Measurements from ENCODE around the gene FARP2. TPM values are rescaled to one million over a fixed set of nuclear protein-coding genes. Genes with fewer than 3 reads are reported as not detected.

FARP2 gene
- total and polyA plus RNA-seq, 10 of the 15 experiments (the other 5 are each of a cell fraction or from before 2014, with no cell fraction given): 5.5 to 67.5 (median 36.8) TPM

GRCh38 chr2:241454837-241455485, 98.9 kb downstream of the FARP2 start:
- WGBS (ENCODE audit: insufficient coverage, insufficient replicate concordance, low lambda C conversion rate, missing lambda C conversion rate): 70% methylated on average over 3 of the region's 3 CpGs
- POLR2A ChIA-PET: no interaction called here
- ATAC-seq: no peak
- TF ChIP-seq MAX (IDR thresholded peaks at IDR 0.05; ENCODE audit: low read depth, low read length): no peak
- TF ChIP-seq TCF7 (IDR thresholded peaks at IDR 0.05; ENCODE audit: borderline replicate concordance): no peak
- TF ChIP-seq NFXL1 (IDR thresholded peaks at IDR 0.05; ENCODE audit: borderline replicate concordance): no peak
- TF ChIP-seq ZZZ3 (IDR thresholded peaks at IDR 0.05; ENCODE audit: control insufficient read depth, insufficient read length, low read depth): no peak
- TF ChIP-seq TAF1 (IDR thresholded peaks at IDR 0.05; ENCODE audit: borderline replicate concordance, low read depth, low read length): no peak
- no peak for TF ChIP-seq ZNF384 (IDR thresholded peaks at IDR 0.05; ENCODE audit: borderline replicate concordance, low read depth, low read length)
- TF ChIP-seq KLF5 (IDR thresholded peaks at IDR 0.05; ENCODE audit: partially characterized antibody): no peak
- no peak for TF ChIP-seq RB1 (IDR thresholded peaks at IDR 0.05; ENCODE audit: borderline replicate concordance)
- TF ChIP-seq PRDM15 (CRISPR knock-in tag; IDR thresholded peaks at IDR 0.05): no peak
- TF ChIP-seq ATF7 (IDR thresholded peaks at IDR 0.05; ENCODE audit: low read depth): no peak
- TF ChIP-seq KDM1A (IDR thresholded peaks at IDR 0.05; ENCODE audit: borderline replicate concordance): no peak
- TF ChIP-seq MLLT1 (IDR thresholded peaks at IDR 0.05): no peak
- TF ChIP-seq SMARCA5 (IDR thresholded peaks at IDR 0.05): no peak
- no peak for TF ChIP-seq ZNF687 (IDR thresholded peaks at IDR 0.05)

More at GRCh38 chr2:241454837-241455485, 98.9 kb downstream of the FARP2 start:
- H2AFZ ChIP-seq (ENCODE audit: control insufficient read depth, low read depth, low read length): no peak overlapping the region
- ChIA-PET CTCF (no interaction called here), SMC1A (ENCODE audit: uncharacterized antibody, unreplicated experiment) (no interaction called here), RAD21 (ENCODE audit: unreplicated experiment) (no interaction called here)
- no peak overlapping the region for H3K4me3 ChIP-seq
- no peaks in the 10 kb centered on the region for H3K9me3 ChIP-seq (replicated peaks; ENCODE audit: control insufficient read depth, insufficient read depth, low read length)
- DNase-seq (ENCODE audit: low read depth, low spot score): no peak
- no TSS peak for BruUV-seq (replicated peaks)
- H3K9ac ChIP-seq (ENCODE audit: control insufficient read depth, insufficient read depth, low read length): no peak overlapping the region
- no peak for FAIRE-seq
- intact Hi-C loops (cut with micrococcal nuclease; ENCODE audit: unreplicated experiment): no loop called here
- H3K36me3 ChIP-seq (ENCODE audit: control insufficient read depth in 2 of 2, insufficient read depth in 2 of 2, low read length in 1 of 2): no peaks in the 10 kb centered on the region
- H3K27ac ChIP-seq (ENCODE audit: control insufficient read depth, insufficient read depth): no peak overlapping the region
- no peak overlapping the region for H3K4me2 ChIP-seq (ENCODE audit: control insufficient read depth, insufficient read depth)
- H3K27me3 ChIP-seq (replicated peaks in 1 of 2; ENCODE audit: control insufficient read depth in 2 of 2, insufficient read depth in 2 of 2, low read length in 1 of 2): no peaks in the 10 kb centered on the region
- no peaks in the 10 kb centered on the region for H3K79me2 ChIP-seq (ENCODE audit: control insufficient read depth, insufficient read depth, low read length)
- in situ Hi-C loops (cut with MboI): no loop called here
- H3K4me1 ChIP-seq (ENCODE audit: control insufficient read depth, insufficient read depth, low read length): no peaks in the 10 kb centered on the region
- no peaks in the 10 kb centered on the region for H4K20me1 ChIP-seq (ENCODE audit: control insufficient read depth, insufficient read depth)

Data from GM12878 (cell line).